SJCRH30 (cell line): Measurements from ENCODE around the gene SPATA20. TPM values are rescaled to one million over a fixed set of nuclear protein-coding genes. Genes with fewer than 3 reads are reported as not detected.

Source experiments
- DNase-seq, 2 experiments: peaks; one replicate each; pipeline ENCODE4 v3.0.0-alpha.2; 2015 to 2020
- H3K27ac ChIP-seq: fragments of 250-450 bp; sonication (Bioruptor Pico); 2 replicates; pipeline ENCODE4 v1.5.1; 2020; ENCODE audit warnings: mild to moderate bottlenecking, moderate library complexity
- H3K27me3 ChIP-seq: fragments of 250-450 bp; sonication (Bioruptor Pico); 2 replicates; pipeline ENCODE4 v1.5.1; 2020; ENCODE audit warnings: mild to moderate bottlenecking, moderate library complexity
- H3K36me3 ChIP-seq: fragments of 250-450 bp; sonication (Bioruptor Pico); 2 replicates; pipeline ENCODE4 v1.5.1; 2020; ENCODE audit warnings: mild to moderate bottlenecking, moderate library complexity
- H3K4me1 ChIP-seq: fragments of 250-450 bp; sonication (Bioruptor Pico); 2 replicates; pipeline ENCODE4 v1.5.1; 2020; ENCODE audit warnings: mild to moderate bottlenecking, moderate library complexity
- H3K4me3 ChIP-seq: fragments of 250-450 bp; sonication (Bioruptor Pico); 2 replicates; pipeline ENCODE4 v1.5.1; 2020; ENCODE audit warnings: mild to moderate bottlenecking, moderate library complexity
- H3K9me3 ChIP-seq: fragments of 250-450 bp; sonication (Bioruptor Pico); replicated peaks from 2 replicates; pipeline ENCODE4 v1.5.1; 2020; ENCODE audit warnings: mild to moderate bottlenecking, moderate library complexity
- total RNA-seq: library from RNA; depleted of rRNA; stranded (reverse); fragments of >200 nt; shearing (Covaris generic); gene quantifications from 2 replicates; pipeline ENCODE4 v1.2.3, GENCODE V29; 2014

The SPATA20 gene
- total RNA-seq, 1 experiment from 2014 or later = 13.1 TPM

DNA sequence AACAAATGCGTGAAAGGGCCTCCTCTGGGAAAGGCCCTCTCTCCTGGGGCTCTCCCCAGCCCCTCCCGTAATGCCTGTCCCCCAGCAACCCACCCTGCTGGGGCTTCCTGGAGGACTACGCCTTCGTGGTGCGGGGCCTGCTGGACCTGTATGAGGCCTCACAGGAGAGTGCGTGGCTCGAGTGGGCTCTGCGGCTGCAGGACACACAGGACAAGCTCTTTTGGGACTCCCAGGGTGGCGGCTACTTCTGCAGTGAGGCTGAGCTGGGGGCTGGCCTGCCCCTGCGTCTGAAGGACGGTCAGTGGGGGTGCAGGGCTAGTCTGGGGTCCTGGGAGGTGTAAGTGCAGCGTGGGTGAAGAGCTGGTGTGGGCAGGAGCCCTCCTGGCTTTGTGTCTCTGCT lies 4.9 kb downstream of the SPATA20 start:
- peaks cover 13% of the 10 kb centered on the region for H3K4me1 ChIP-seq
- no peak overlapping the region for H3K4me3 ChIP-seq
- H3K27me3 ChIP-seq = no peaks in the 10 kb centered on the region
- H3K9me3 ChIP-seq = no peaks in the 10 kb centered on the region
- H3K27ac ChIP-seq = no peak overlapping the region
- H3K36me3 ChIP-seq = no peaks in the 10 kb centered on the region
- no peak for DNase-seq

- DNase-seq = no peak
- Histone ChIP-seq H3K9me3 (no peaks in the 10 kb centered on the region), H3K27me3 (no peaks in the 10 kb centered on the region), H3K36me3 (no peaks in the 10 kb centered on the region), H3K4me3 (no peak overlapping the region), H3K27ac (no peak overlapping the region), H3K4me1 (peaks cover 5% of the 10 kb centered on the region)
These were observed 7.2 kb downstream of the SPATA20 start for GRCh38 chr17:50554201-50554600.

DNA sequence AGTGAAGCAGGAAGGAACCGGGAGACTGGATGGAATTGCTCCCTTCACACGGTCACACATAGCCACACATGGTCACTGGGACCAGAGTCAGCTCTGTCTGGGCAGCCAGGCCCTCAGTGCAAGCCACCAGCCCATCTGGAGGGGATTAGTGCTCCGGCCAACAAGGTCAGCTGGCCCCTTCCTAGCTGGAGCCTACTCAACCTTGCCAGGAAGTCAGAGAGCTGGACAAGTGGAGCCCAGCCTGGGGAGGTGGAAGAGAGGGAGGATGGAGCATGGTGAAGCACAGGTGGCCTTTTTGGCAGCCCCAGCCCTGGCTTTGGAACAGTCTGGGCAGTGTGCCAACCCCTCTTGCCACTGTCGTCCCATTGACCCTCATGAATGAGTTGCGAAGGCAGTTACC lies 9.8 kb downstream of the SPATA20 start:
- peaks cover 5% of the 10 kb centered on the region for H3K4me1 ChIP-seq
- no peak overlapping the region for H3K27ac ChIP-seq
- peak; percentile 56 to 73 for DNase-seq

DNA sequence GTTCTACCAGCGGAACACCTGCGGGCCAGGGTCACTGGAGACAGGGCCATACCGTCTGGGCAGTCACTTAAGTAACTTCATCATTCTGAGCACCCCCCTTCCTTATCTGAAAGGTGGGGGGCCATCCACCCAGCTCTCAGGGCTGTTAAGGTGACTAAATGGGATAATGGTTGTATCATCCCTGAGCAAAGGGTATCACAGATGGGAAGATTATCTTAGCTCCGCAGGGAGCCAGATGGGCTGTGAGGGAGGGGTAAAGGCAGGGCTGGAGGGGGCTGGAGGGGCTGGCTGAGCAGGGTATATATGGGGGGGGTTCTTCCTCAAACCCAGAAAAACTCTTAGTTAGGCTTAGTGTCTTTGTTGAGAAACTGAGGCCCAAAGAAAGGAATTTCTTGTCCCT lies 10.7 kb downstream of the SPATA20 start:
- Histone ChIP-seq H3K27me3 (no peaks in the 10 kb centered on the region), H3K4me3 (no peak overlapping the region), H3K27ac (no peak overlapping the region), H3K9me3 (no peaks in the 10 kb centered on the region), H3K4me1 (peaks cover 5% of the 10 kb centered on the region), H3K36me3 (no peaks in the 10 kb centered on the region)
- DNase-seq = no peak

More for the DNA sequence above, 9.8 kb downstream of the SPATA20 start:
- Histone ChIP-seq H3K36me3 (no peaks in the 10 kb centered on the region), H3K27me3 (no peaks in the 10 kb centered on the region), H3K9me3 (no peaks in the 10 kb centered on the region), H3K4me3 (no peak overlapping the region)

DNA sequence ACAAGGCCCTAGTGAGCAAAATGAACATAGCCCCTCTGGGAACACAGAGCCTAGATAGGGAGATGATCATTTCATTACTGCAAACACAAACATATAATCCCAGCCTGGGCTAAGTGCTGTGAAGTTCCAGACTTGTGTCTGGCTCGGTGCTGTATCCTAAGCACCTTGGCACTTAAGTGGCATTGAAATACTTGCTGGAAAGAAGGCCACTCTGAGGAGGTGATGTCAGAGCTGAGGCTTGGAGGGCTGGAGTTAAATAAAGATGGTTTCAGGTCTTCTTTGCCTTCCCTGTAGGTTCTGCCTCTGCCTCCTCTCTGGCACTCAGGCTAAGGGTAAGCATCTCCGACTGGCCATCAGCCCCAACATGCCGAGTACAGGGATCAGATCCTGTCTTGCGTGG lies 11.1 kb downstream of the SPATA20 start:
- Histone ChIP-seq H3K36me3 (no peaks in the 10 kb centered on the region), H3K4me3 (no peak overlapping the region), H3K27me3 (no peaks in the 10 kb centered on the region), H3K9me3 (no peaks in the 10 kb centered on the region), H3K4me1 (peaks cover 5% of the 10 kb centered on the region), H3K27ac (no peak overlapping the region)
- no peak for DNase-seq

- Histone ChIP-seq H3K4me3 (no peak overlapping the region), H3K9me3 (no peaks in the 10 kb centered on the region), H3K36me3 (no peaks in the 10 kb centered on the region), H3K27me3 (no peaks in the 10 kb centered on the region), H3K4me1 (peaks cover 5% of the 10 kb centered on the region), H3K27ac (no peak overlapping the region)
- DNase-seq = no peak
These were observed 11.6 kb downstream of the SPATA20 start for GRCh38 chr17:50558581-50558940.

DNA sequence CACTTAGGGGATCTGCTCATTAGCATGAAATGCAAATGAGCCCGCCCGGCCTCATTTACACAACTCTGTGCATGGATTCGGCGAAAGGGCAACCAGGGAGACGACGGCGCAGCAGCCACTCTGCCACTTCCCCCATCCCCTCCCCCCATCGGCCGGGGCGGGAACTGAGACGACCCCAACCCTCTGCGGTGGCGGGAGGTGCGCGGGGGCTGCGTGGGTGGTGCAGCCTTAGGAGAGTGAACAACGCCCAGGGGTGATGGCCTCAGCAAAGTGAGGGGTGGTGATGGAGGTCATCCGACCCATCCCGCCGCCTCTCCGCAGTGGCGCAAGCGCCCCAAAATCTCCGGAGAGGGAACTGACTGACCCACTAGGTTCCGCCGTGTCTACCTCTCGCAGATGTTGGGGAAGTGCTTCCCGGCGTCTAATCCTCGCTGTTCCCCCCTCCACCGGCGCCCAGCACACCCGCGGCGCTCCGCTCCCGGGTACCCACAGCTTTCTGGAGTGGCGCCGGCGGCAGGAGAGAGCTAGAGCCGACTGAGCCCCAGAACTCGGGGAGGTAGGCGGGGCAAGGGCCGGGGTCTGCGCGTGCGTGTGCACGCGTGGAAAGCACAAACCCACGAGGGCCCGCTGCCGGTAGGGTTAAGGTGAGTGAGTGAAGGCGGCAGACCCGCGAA lies 12.1 kb downstream of the SPATA20 start:
- Histone ChIP-seq H3K4me1 (peaks cover 5% of the 10 kb centered on the region), H3K4me3 (no peak overlapping the region), H3K27ac (no peak overlapping the region), H3K36me3 (no peaks in the 10 kb centered on the region), H3K27me3 (no peaks in the 10 kb centered on the region), H3K9me3 (no peaks in the 10 kb centered on the region)
- no peak for DNase-seq

- DNase-seq = peak; percentile 60 to 70
- H3K27ac ChIP-seq = no peak overlapping the region
These were observed 12.8 kb downstream of the SPATA20 start for GRCh38 chr17:50559674-50560184.

GRCh38 chr17:50560185-50560824 lies 13.3 kb downstream of the SPATA20 start, which contains the start of gene CACNA1G:
Gene CACNA1G (plus strand): TSS chr17:50560715. CDS start chr17:50561460, 745 bp downstream.
- Histone ChIP-seq H3K9me3 (no peaks in the 10 kb centered on the region), H3K27me3 (no peaks in the 10 kb centered on the region), H3K36me3 (no peaks in the 10 kb centered on the region), H3K4me1 (peaks cover 7% of the 10 kb centered on the region), H3K27ac (no peak within 1 kb of the TSS), H3K4me3 (peak within 1 kb of the TSS; percentile 67)
- DNase-seq = peak; percentile 91 to 93

More at GRCh38 chr17:50559674-50560184, 12.8 kb downstream of the SPATA20 start:
- Histone ChIP-seq H3K4me3 (peak overlapping the region; percentile 67), H3K27me3 (no peaks in the 10 kb centered on the region), H3K9me3 (no peaks in the 10 kb centered on the region), H3K4me1 (peaks cover 7% of the 10 kb centered on the region), H3K36me3 (no peaks in the 10 kb centered on the region)

GRCh38 chr17:50560931-50561745 lies 14.2 kb downstream of the SPATA20 start:
- H3K4me3 ChIP-seq = peak overlapping the region; percentile 67
- no peak for DNase-seq
- H3K27me3 ChIP-seq = no peaks in the 10 kb centered on the region
- H3K36me3 ChIP-seq = no peaks in the 10 kb centered on the region
- H3K27ac ChIP-seq = no peak overlapping the region
- peaks cover 7% of the 10 kb centered on the region for H3K4me1 ChIP-seq
- no peaks in the 10 kb centered on the region for H3K9me3 ChIP-seq

- H3K4me1 ChIP-seq = peaks cover 3% of the 10 kb centered on the region
- no peaks in the 10 kb centered on the region for H3K36me3 ChIP-seq
- H3K4me3 ChIP-seq = peak overlapping the region; percentile 67
- H3K27me3 ChIP-seq = no peaks in the 10 kb centered on the region
- no peak overlapping the region for H3K27ac ChIP-seq
- DNase-seq = no peak
- H3K9me3 ChIP-seq = no peaks in the 10 kb centered on the region
These were observed 14.8 kb downstream of the SPATA20 start for GRCh38 chr17:50561746-50562141.

GRCh38 chr17:50562242-50563091 lies 15.5 kb downstream of the SPATA20 start:
- H3K4me1 ChIP-seq = peaks cover 2% of the 10 kb centered on the region; the same call in 1 of the 2 replicates
- no peaks in the 10 kb centered on the region for H3K36me3 ChIP-seq
- H3K27me3 ChIP-seq = no peaks in the 10 kb centered on the region
- H3K27ac ChIP-seq = no peak overlapping the region
- H3K4me3 ChIP-seq = no peak overlapping the region
- no peak for DNase-seq
- no peaks in the 10 kb centered on the region for H3K9me3 ChIP-seq

- peaks cover 2% of the 10 kb centered on the region; the same call in 1 of the 2 replicates for H3K4me1 ChIP-seq
- no peaks in the 10 kb centered on the region for H3K36me3 ChIP-seq
- H3K4me3 ChIP-seq = no peak overlapping the region
- DNase-seq = no peak
- H3K27ac ChIP-seq = no peak overlapping the region
- no peaks in the 10 kb centered on the region for H3K9me3 ChIP-seq
- H3K27me3 ChIP-seq = no peaks in the 10 kb centered on the region
These were observed 16.1 kb downstream of the SPATA20 start for GRCh38 chr17:50563092-50563511.

GRCh38 chr17:50564916-50565315 lies 17.9 kb downstream of the SPATA20 start:
- H3K36me3 ChIP-seq = no peaks in the 10 kb centered on the region
- no peak overlapping the region for H3K27ac ChIP-seq
- no peaks in the 10 kb centered on the region for H3K27me3 ChIP-seq
- peak; percentile 39 to 47 for DNase-seq
- no peak overlapping the region for H3K4me3 ChIP-seq
- H3K4me1 ChIP-seq = peaks cover 2% of the 10 kb centered on the region; the same call in 1 of the 2 replicates
- no peaks in the 10 kb centered on the region for H3K9me3 ChIP-seq
